GM12891 (cell line): ENCODE data around the gene GNG13.

Experiments used
- POLR2AphosphoS5 ChIP-seq: IDR thresholded peaks from 2 replicates; pipeline ENCODE4 v1.6.1; 2011; ENCODE audit warnings: low read depth, low read length, control low read depth
- SPI1 ChIP-seq: IDR thresholded peaks from 2 replicates; pipeline ENCODE4 v1.6.1; 2011; ENCODE audit warnings: low read depth, low read length, control low read depth
- TAF1 ChIP-seq: IDR thresholded peaks from 2 replicates; pipeline ENCODE4 v1.6.1; 2011; ENCODE audit warnings: low read depth, low read length, control low read depth

DNA sequence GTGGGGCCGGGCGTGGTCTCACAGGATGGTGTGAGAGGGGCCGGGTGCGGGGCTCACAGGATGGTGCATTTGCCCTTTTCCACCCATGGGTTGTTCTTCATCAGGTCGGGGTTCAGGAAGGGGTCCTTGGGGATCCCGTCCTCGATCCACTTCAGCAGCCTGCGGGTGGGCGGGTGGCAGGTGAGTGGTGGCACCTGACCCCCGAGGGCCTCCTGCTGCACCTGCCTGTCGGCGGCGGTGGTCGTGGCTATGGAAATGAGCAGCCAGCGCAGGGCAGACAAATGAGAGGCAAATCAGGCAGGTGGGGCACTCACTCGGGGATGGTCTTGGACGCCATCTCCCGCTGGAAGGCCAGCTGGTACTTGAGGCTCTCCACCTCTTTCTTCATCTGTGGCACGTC, 1.9 kb downstream of the GNG13 start:
- TF ChIP-seq POLR2AphosphoS5 (no peak), TAF1 (no peak), SPI1 (no peak)
